HFFc6 (cell line): Measurements from ENCODE around the gene RTN4IP1. TPM values are rescaled to one million over a fixed set of nuclear protein-coding genes. Genes with fewer than 3 reads are reported as not detected.
A peak's percentile ranks its signal among the peaks of the same experiment; 100 is the strongest.

Source experiments
- DNase-seq: peaks from one replicate; pipeline ENCODE4 v3.0.0-alpha.2; 2018
- H3K27ac Mint-ChIP-seq: 2 replicates; pipeline ENCODE4 v1.8.0; 2020; ENCODE audit warnings: mild to moderate bottlenecking, mixed read lengths
- H3K27me3 Mint-ChIP-seq: 2 replicates; pipeline ENCODE4 v1.8.0; 2021; ENCODE audit warnings: mild to moderate bottlenecking, moderate library complexity, mixed read lengths; ENCODE audit not compliant: insufficient read depth
- H3K36me3 Mint-ChIP-seq: 2 replicates; pipeline ENCODE4 v1.8.0; 2021; ENCODE audit warnings: low read depth, mixed read lengths
- H3K4me1 Mint-ChIP-seq: 2 replicates; pipeline ENCODE4 v1.8.0; 2020; ENCODE audit warnings: low read depth, mixed read lengths
- H3K4me3 Mint-ChIP-seq: 2 replicates; pipeline ENCODE4 v1.8.0; 2020; ENCODE audit warnings: mild to moderate bottlenecking, moderate library complexity, mixed read lengths
- H3K9me3 Mint-ChIP-seq: 2 replicates; pipeline ENCODE4 v1.8.0; 2020; ENCODE audit warnings: mild to moderate bottlenecking, mixed read lengths
- CTCF ChIP-seq: fragments of 200-600 bp; sonication (generic); IDR thresholded peaks from 2 replicates; pipeline ENCODE4 v1.5.0; 2021; ENCODE audit warnings: antibody characterized with exemption, mild to moderate bottlenecking
- total RNA-seq, 6 experiments: library from RNA; stranded (reverse); fragmentation: NEBNext Ultra II Directional; extraction: Animal tissue kit (Norgen Biotek cat#: 25700); gene quantifications; 2 replicates in 1 of 6; 3 replicates in 5 of 6; pipeline ENCODE4 v1.2.3, GENCODE V29; 2021

Gene RTN4IP1
- total RNA-seq, 6 experiments from 2014 or later = 5.7 to 8.9 (median 8.0) TPM

GRCh38 chr6:106581468-106581867 is 47.8 kb downstream of the RTN4IP1 start:
- no peaks in the 10 kb centered on the region for H3K27me3 Mint-ChIP-seq
- DNase-seq = no peak
- no peak overlapping the region for H3K4me3 Mint-ChIP-seq
- H3K36me3 Mint-ChIP-seq = peaks cover 7% of the 10 kb centered on the region; the same call in 1 of the 2 replicates
- no peak overlapping the region for H3K27ac Mint-ChIP-seq
- TF ChIP-seq CTCF = no peak
- no peaks in the 10 kb centered on the region for H3K9me3 Mint-ChIP-seq
- H3K4me1 Mint-ChIP-seq = peaks cover under 1% of the 10 kb centered on the region; the same call in 1 of the 2 replicates

GRCh38 chr6:106579281-106579680 is 50.0 kb downstream of the RTN4IP1 start:
- Mint-ChIP-seq H3K4me3 (no peak overlapping the region), H3K4me1 (peaks cover 9% of the 10 kb centered on the region), H3K9me3 (no peaks in the 10 kb centered on the region), H3K36me3 (peaks cover 7% of the 10 kb centered on the region; the same call in 1 of the 2 replicates), H3K27ac (no peak overlapping the region), H3K27me3 (no peaks in the 10 kb centered on the region)
- no peak for TF ChIP-seq CTCF
- no peak for DNase-seq

GRCh38 chr6:106574741-106575458 is 54.4 kb downstream of the RTN4IP1 start:
- peak overlapping the region; percentile 42 for H3K4me3 Mint-ChIP-seq
- TF ChIP-seq CTCF = no peak
- peak overlapping the region; percentile 83 for H3K27ac Mint-ChIP-seq
- no peaks in the 10 kb centered on the region for H3K27me3 Mint-ChIP-seq
- no peaks in the 10 kb centered on the region for H3K9me3 Mint-ChIP-seq
- peaks cover 21% of the 10 kb centered on the region for H3K4me1 Mint-ChIP-seq
- peaks cover 13% of the 10 kb centered on the region for H3K36me3 Mint-ChIP-seq
- peak; percentile 71 for DNase-seq

GRCh38 chr6:106572875-106573585 is 56.3 kb downstream of the RTN4IP1 start:
- Mint-ChIP-seq H3K27me3 (no peaks in the 10 kb centered on the region), H3K36me3 (peaks cover 13% of the 10 kb centered on the region), H3K4me3 (no peak overlapping the region), H3K9me3 (no peaks in the 10 kb centered on the region), H3K27ac (no peak overlapping the region), H3K4me1 (peaks cover 37% of the 10 kb centered on the region)
- no peak for TF ChIP-seq CTCF
- no peak for DNase-seq

- Mint-ChIP-seq H3K4me1 (peaks cover 42% of the 10 kb centered on the region), H3K4me3 (no peak overlapping the region), H3K27me3 (no peaks in the 10 kb centered on the region), H3K27ac (no peak overlapping the region), H3K9me3 (no peaks in the 10 kb centered on the region), H3K36me3 (peaks cover 13% of the 10 kb centered on the region)
- no peak for DNase-seq
- TF ChIP-seq CTCF = no peak
These were observed 56.9 kb downstream of the RTN4IP1 start for GRCh38 chr6:106572436-106572835.
